Peyer's patch (tissue), 4 donors: ENCODE results near the gene ADD2. TPM values are rescaled to one million over a fixed set of nuclear protein-coding genes. Genes with fewer than 3 reads are reported as not detected.

Experiments
- DNase-seq, 3 donors: peaks; one replicate each; pipeline ENCODE4 v3.0.0-alpha.2; 2017 to 2019
- H3K27ac ChIP-seq, 4 donors: fragments of 200-600 bp; sonication (generic); one replicate each; pipeline ENCODE4 v1.5.1; 2016 to 2019
- H3K27me3 ChIP-seq, 2 donors: fragments of 200-600 bp; sonication (generic); one replicate each; pipeline ENCODE4 v1.5.1; 2019
- H3K36me3 ChIP-seq, 3 donors: fragments of 200-600 bp; sonication (generic); one replicate each; pipeline ENCODE4 v1.5.1; 2016 to 2019
- H3K4me1 ChIP-seq, 4 donors: fragments of 200-600 bp; sonication (generic); one replicate each; pipeline ENCODE4 v1.5.1; 2016 to 2019
- H3K4me3 ChIP-seq, 4 donors: fragments of 200-600 bp; sonication (generic); 1 replicate in 3 of 4; 2 replicates in 1 of 4; pipeline ENCODE4 v1.5.1; 2016 to 2019; ENCODE audit warnings: mild to moderate bottlenecking in 1 of 4
- H3K9me3 ChIP-seq, 4 donors: fragments of 200-600 bp; sonication (generic); one replicate each; pipeline ENCODE4 v1.5.1; 2016 to 2019; ENCODE audit warnings: mild to moderate bottlenecking in 1 of 4
- POLR2A ChIP-seq, 2 donors: fragments of 450-650 bp; IDR thresholded peaks; one replicate each; pipeline ENCODE4 v1.5.1; 2017; ENCODE audit warnings: antibody characterized with exemption in 2 of 2, mild to moderate bottlenecking in 2 of 2, moderate library complexity in 2 of 2
- total RNA-seq, 4 donors: library from RNA; depleted of rRNA; stranded (reverse); fragments of >200 nt; gene quantifications; one replicate each; pipeline ENCODE4 v1.1.0, GENCODE V29; 2016
- TF ChIP-seq, protein P1 (sequence below), 6 experiments: fragments of 450-650 bp in 4 of 6; fragments of 200-600 bp in 2 of 6; sonication (generic) in 1 of 6; IDR thresholded peaks; one replicate each; pipeline ENCODE4 v1.5.1; 2017 to 2019; ENCODE audit warnings: antibody characterized with exemption in 6 of 6, mild to moderate bottlenecking in 3 of 6, moderate library complexity in 1 of 6

Gene ADD2
- total RNA-seq, 4 donors from 2014 or later = 0.28 to 14.0 (median 1.7) TPM; not detected in 1

GRCh38 chr2:70778676-70779075 is 10.7 kb upstream of the ADD2 start:
- H3K4me3 ChIP-seq = no peak overlapping the region
- H3K27me3 ChIP-seq = no peaks in the 10 kb centered on the region
- H3K27ac ChIP-seq = no peak overlapping the region
- no peaks in the 10 kb centered on the region for H3K9me3 ChIP-seq
- TF ChIP-seq, protein P1, sequence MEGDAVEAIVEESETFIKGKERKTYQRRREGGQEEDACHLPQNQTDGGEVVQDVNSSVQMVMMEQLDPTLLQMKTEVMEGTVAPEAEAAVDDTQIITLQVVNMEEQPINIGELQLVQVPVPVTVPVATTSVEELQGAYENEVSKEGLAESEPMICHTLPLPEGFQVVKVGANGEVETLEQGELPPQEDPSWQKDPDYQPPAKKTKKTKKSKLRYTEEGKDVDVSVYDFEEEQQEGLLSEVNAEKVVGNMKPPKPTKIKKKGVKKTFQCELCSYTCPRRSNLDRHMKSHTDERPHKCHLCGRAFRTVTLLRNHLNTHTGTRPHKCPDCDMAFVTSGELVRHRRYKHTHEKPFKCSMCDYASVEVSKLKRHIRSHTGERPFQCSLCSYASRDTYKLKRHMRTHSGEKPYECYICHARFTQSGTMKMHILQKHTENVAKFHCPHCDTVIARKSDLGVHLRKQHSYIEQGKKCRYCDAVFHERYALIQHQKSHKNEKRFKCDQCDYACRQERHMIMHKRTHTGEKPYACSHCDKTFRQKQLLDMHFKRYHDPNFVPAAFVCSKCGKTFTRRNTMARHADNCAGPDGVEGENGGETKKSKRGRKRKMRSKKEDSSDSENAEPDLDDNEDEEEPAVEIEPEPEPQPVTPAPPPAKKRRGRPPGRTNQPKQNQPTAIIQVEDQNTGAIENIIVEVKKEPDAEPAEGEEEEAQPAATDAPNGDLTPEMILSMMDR (IDR thresholded peaks at IDR 0.05) = no peak
- TF ChIP-seq POLR2A (IDR thresholded peaks at IDR 0.05) = no peak
- no peak for DNase-seq
- H3K4me1 ChIP-seq = no peaks in the 10 kb centered on the region
- H3K36me3 ChIP-seq = no peaks in the 10 kb centered on the region

- Histone ChIP-seq H3K4me3 (no peak overlapping the region), H3K9me3 (no peaks in the 10 kb centered on the region), H3K4me1 (no peaks in the 10 kb centered on the region), H3K27ac (no peak overlapping the region), H3K27me3 (no peaks in the 10 kb centered on the region), H3K36me3 (no peaks in the 10 kb centered on the region)
- TF ChIP-seq, protein P1 (IDR thresholded peaks at IDR 0.05) = no peak
- no peak for TF ChIP-seq POLR2A (IDR thresholded peaks at IDR 0.05)
- no peak for DNase-seq
Observed at GRCh38 chr2:70777450-70777849, 9.4 kb upstream of the ADD2 start.

DNA sequence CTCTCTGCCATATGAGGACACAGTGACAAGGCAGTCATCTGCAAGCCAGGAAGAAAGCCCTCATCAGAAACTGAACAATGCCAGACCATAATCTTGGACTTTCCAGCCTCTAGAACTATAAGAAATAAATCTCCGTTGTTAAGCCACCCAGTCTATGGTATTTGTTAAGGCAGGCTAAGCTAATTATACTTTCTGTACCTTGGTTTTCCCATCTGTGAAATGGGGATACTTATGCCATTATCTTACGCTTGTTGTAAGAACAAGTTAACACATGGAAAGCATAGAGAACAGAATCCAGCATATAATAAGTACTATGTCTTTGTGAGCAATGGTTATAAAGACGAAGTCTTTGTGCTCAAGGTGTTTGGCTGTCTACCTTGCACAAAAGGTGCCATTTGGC is 8.3 kb upstream of the ADD2 start:
- TF ChIP-seq POLR2A (IDR thresholded peaks at IDR 0.05) = no peak
- TF ChIP-seq, protein P1 (IDR thresholded peaks at IDR 0.05) = no peak
- no peak for DNase-seq
- Histone ChIP-seq H3K9me3 (no peaks in the 10 kb centered on the region), H3K4me3 (no peak overlapping the region), H3K27me3 (no peaks in the 10 kb centered on the region), H3K4me1 (no peaks in the 10 kb centered on the region), H3K27ac (no peak overlapping the region), H3K36me3 (no peaks in the 10 kb centered on the region)

- H3K27me3 ChIP-seq = no peaks in the 10 kb centered on the region
- DNase-seq = no peak
- no peaks in the 10 kb centered on the region for H3K9me3 ChIP-seq
- H3K27ac ChIP-seq = no peak overlapping the region
- TF ChIP-seq, protein P1 (IDR thresholded peaks at IDR 0.05) = no peak
- no peak for TF ChIP-seq POLR2A (IDR thresholded peaks at IDR 0.05)
- no peaks in the 10 kb centered on the region for H3K36me3 ChIP-seq
- H3K4me1 ChIP-seq = no peaks in the 10 kb centered on the region
- H3K4me3 ChIP-seq = no peak overlapping the region
Observed at GRCh38 chr2:70775141-70775540, 7.1 kb upstream of the ADD2 start.

GRCh38 chr2:70772486-70773155 is 4.6 kb upstream of the ADD2 start:
- peaks cover 0 to 4% (median under 1%) of the 10 kb centered on the region in 4 donors for H3K4me1 ChIP-seq
- no peak for TF ChIP-seq POLR2A (IDR thresholded peaks at IDR 0.05)
- TF ChIP-seq, protein P1 (IDR thresholded peaks at IDR 0.05) = no peak
- H3K4me3 ChIP-seq = no peak overlapping the region
- H3K27ac ChIP-seq = no peak overlapping the region
- no peaks in the 10 kb centered on the region for H3K36me3 ChIP-seq
- no peak for DNase-seq
- H3K9me3 ChIP-seq = no peaks in the 10 kb centered on the region
- peaks cover 0 to 8% of the 10 kb centered on the region in 2 donors for H3K27me3 ChIP-seq
